Ishikawa (cell line): Measurements from ENCODE around the gene IGFN1.

Source experiments
- CREB1 ChIP-seq: IDR thresholded peaks from 2 replicates; pipeline ENCODE4 v1.6.1; 2012; ENCODE audit warnings: low read depth
- EP300 ChIP-seq: IDR thresholded peaks from 2 replicates; pipeline ENCODE4 v1.6.1; 2012; ENCODE audit warnings: borderline replicate concordance
- NFIC ChIP-seq: IDR thresholded peaks from 2 replicates; pipeline ENCODE4 v1.6.1; 2012
- RAD21 ChIP-seq: IDR thresholded peaks from 2 replicates; pipeline ENCODE4 v1.6.1; 2012; ENCODE audit warnings: low read depth
- TCF12 ChIP-seq: IDR thresholded peaks from 2 replicates; pipeline ENCODE4 v1.6.1; 2012; ENCODE audit warnings: low read depth
- YY1 ChIP-seq: IDR thresholded peaks from 2 replicates; pipeline ENCODE4 v1.6.1; 2012; ENCODE audit warnings: low read depth
- TF ChIP-seq, protein P1 (sequence below): IDR thresholded peaks from 2 replicates; pipeline ENCODE4 v1.6.1; 2012; ENCODE audit warnings: low read depth, mild to moderate bottlenecking

DNA sequence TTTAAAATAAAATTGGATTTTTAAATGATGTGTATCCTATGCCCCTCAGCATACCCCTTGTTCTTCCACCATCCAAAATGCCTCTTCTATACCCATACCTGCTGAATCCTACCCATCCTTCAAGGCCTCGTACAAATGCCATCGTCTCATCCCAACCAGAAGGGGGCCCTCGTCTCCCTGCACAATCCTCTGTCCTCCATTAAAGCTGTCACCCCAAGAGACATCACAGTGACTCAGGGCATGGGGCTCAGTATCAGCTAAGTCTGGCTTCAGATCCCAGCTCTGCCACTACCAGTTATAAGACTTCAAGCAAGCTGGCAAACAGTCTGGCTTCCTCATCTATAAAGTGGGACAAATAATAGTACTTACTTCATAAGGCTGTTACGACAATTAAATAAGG is 23.8 kb downstream of the IGFN1 start:
- TF ChIP-seq RAD21 (peak; percentile 10; the same call in 1 of the 2 replicates), CREB1 (no peak), YY1 (no peak), EP300 (no peak), NFIC (no peak), TCF12 (no peak)
- TF ChIP-seq, protein P1, sequence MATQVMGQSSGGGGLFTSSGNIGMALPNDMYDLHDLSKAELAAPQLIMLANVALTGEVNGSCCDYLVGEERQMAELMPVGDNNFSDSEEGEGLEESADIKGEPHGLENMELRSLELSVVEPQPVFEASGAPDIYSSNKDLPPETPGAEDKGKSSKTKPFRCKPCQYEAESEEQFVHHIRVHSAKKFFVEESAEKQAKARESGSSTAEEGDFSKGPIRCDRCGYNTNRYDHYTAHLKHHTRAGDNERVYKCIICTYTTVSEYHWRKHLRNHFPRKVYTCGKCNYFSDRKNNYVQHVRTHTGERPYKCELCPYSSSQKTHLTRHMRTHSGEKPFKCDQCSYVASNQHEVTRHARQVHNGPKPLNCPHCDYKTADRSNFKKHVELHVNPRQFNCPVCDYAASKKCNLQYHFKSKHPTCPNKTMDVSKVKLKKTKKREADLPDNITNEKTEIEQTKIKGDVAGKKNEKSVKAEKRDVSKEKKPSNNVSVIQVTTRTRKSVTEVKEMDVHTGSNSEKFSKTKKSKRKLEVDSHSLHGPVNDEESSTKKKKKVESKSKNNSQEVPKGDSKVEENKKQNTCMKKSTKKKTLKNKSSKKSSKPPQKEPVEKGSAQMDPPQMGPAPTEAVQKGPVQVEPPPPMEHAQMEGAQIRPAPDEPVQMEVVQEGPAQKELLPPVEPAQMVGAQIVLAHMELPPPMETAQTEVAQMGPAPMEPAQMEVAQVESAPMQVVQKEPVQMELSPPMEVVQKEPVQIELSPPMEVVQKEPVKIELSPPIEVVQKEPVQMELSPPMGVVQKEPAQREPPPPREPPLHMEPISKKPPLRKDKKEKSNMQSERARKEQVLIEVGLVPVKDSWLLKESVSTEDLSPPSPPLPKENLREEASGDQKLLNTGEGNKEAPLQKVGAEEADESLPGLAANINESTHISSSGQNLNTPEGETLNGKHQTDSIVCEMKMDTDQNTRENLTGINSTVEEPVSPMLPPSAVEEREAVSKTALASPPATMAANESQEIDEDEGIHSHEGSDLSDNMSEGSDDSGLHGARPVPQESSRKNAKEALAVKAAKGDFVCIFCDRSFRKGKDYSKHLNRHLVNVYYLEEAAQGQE, result no peak
